GM19035 (cell line): ENCODE results near the gene TNPO1.

Source experiments
- ATAC-seq: cut with Tn5 transposase; IDR thresholded peaks from one replicate; pipeline ENCODE4 v1.9.1; 2021; ENCODE audit not compliant: unreplicated experiment

TNPO1 gene

DNA sequence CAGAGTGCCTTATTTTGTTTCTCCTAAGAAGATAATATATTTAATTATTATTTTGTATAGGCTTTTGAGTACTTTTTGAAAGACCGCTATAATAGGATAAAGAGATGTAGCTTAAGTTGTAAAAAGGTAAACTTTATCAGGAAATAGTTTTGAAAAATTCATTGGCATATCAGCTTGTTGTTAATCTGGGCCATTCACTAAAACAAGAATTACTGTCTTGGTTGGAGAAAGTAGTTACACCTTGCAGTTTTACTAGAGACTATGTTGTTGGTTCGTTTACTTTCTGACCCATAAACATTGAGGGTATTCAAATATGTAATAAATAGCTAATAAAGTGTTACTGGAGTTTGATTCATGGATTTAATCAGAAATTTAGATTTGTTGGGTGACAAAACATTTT, 33.7 kb downstream of the TNPO1 start:
- ATAC-seq: no peak

DNA sequence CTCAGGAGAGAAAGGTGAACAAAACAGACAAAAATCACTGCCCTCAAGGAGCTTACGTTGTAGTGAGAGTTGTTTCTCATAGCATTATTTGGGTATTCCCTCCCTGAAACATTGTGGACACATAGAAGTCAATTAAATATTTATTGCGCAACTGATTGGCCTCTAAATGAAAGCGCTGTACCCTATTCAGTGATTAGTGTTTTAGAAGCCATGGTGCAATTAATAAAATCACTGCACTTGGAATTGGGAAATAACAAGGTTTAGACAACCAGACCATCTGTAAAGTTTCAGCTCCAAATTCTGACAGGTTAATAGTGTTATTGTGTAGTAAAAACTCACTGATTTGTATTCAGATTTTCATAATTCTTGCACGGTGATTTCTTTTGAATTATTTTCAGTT, 35.9 kb downstream of the TNPO1 start:
- no peak for ATAC-seq

DNA sequence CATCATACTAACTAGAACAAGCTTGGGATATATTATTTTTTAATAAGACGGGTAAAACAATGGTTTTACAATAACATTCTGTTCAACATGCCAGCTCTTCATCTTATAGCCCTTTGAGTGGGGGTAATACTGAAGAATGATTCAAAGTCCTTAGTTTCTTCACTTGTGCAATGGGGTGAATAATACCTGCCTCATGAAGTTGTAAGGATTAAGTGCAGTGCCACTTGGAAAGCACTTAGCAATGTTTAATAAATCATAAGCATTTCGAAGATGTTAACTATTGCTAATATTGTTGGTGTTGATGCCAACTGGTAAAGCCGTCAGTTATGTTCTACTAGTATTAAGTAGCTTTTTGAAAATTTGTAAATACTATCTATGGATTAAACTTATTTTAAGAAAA, 38.0 kb downstream of the TNPO1 start:
- no peak for ATAC-seq

DNA sequence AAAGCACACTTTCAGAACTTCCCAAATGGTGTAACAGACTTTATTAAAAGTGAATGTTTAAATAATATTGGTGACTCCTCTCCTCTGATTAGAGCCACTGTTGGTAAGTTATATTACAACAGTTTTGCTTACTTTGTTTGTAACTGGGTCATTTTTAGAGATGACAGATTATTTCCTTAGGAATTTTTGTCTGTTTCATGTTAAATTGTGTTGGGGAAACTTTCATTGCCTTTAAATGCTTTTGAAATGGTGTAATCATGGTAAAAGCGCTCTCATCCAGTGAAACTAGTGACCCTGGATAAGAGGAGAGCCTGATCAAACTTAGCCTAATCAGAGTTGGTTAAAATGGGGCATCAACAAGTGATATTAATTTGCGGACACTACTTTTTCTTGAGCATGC, 39.4 kb downstream of the TNPO1 start:
- ATAC-seq: no peak

DNA sequence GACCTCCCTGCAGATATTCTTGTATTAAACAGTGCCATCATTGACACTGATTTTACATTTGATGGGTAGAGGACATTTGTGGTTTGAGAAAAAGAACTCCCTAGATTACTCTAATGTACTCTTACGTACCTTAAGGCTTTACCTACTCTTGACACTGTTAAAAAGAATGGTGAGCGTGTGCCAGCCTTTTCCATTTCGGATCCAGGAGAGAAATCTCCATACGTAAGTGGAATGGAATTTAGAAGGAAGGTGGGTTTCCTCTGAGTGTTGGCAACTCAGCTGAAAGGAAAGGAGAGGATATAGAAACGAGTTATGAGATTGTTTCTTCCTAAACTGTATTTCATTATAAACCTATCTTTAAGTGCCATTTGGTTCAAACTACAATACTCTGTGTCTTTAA, 40.9 kb downstream of the TNPO1 start:
- ATAC-seq: no peak

DNA sequence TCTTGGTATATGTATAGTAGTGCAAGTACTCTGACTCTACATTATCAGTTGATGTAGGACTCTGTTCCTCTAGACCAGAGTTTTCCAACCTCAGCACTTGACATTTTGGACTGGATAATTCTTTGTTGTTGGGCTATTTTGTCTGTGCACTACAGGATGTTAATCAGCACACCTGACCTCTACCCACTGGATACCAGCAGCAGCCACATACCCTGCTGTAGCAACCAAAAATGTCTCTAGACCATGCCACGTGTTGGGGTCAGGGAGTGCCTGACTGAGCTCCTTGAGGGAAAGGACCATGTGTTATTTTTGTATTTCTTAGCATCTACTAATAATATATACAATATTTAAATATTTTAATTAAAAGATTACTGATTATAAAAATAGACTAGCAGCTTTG, 42.7 kb downstream of the TNPO1 start:
- no peak for ATAC-seq

DNA sequence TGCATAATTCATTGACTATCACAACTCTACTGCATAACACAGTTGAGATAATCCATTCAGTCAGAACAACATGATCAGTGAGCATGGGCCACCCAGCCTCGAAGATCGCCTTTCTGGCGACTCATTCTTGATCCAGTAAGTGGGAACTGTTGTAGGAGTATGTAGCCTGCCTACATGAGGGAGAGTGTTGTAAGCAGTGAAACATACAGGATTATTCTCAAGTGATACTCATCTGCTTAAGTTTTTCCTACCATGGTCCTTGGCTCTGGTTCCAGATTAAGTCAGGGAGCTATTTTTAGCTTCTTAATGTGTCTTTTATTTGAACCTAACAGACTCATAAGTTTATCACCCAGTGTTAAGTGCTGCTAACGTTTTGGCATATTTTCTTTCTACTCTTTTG, 44.0 kb downstream of the TNPO1 start:
- ATAC-seq: no peak

DNA sequence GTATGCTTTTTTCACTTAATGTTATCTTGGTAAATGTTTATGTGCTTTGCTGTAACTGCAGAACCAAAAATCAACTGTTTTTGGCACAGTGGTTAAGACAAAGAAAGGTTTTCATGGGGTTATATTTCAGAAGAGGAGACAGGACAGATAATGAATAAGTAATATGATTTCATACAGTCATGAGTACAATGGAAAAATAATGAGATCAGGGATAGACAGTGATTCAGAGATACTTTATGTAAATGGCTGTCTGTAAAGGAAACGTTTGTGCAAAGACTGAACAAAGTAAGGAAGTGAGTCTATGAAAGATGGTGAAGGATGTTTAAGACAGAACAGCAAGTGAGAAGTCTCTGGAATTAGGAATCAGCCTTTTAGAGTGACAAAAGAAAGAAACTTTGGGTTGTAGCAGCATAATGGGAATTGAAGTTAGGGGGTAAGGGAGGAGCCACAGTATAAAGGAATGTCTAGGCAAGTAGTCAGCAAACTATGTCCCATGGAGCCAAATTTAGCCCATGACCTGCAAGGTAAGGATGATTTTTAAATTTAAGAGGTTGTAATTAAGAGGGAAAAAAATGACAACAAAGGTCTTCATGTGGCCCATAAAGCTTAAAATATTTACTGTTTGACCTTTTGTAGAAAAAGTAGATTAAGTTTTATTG, 55.0 kb downstream of the TNPO1 start:
- ATAC-seq: no peak

DNA sequence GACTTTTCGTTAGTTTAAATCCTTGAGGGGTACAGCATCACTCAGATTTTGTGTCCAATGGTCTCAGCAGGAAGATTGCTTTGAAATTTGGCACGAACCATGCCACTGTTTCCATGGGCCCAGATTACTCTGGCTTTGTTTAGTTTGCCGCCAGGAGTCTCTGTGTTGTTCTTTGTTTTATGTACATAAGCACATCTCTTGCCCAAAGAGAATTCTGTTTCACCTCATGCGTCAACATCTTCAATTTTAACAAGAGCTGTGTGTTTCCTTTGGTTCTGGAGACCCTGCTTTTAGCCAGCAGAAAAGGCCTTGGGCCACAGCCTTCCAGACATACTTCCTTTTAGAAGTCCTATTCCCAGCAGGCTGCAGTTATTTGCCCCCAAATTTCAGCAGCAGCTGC, 62.4 kb downstream of the TNPO1 start:
- ATAC-seq: no peak

DNA sequence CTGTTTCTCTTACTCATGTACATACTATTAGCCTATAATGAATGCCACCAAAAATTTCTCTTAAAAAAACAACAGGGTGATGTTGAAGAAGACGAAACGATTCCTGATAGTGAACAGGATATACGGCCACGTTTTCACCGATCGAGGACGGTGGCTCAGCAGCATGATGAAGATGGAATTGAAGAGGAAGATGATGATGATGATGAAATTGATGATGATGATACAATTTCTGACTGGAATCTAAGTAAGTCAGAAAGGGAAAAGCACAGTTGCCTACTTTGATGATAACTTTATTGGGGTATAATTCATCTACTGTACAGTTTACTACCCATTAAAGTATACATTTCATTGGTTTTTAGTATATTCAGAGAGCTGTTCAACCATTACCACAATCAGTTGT, 66.5 kb downstream of the TNPO1 start:
- no peak for ATAC-seq

DNA sequence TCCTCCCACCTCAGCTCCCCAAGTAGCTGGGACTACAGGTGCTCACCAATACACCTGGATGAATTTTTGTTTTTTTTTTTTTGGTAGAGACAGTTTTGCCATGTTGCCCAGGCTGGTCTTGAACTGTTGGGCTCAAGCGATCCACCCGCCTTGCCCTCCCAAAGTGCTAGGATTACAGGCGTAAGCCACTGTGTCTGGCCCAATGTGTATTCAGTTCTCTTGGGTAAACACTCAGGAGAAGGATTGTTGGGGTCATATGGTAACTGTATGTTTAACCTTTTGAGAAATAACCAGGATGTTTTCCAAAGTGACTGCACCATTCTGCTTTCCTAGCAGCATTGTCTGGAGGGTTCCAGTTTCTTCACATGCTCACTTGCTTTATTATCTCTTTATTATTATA, 67.4 kb downstream of the TNPO1 start:
- ATAC-seq: no peak

DNA sequence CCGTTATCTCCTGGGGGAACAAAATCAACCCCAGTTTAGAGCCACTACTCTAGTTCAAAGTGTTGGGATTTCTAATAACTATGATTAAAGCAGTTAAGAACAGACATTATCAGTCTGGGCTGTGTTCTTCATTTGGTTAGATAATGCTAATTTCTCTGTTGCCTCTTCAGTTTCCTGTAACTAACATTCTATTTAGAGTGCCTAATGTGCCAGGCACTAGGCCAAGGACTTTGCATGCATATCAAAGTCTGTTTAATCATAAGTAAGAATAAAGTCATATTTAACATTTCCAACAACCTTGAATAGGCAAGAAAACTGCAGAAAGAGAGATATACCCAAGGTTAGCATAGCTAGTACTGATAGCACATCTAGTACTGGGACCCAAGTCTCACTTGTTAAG, 68.4 kb downstream of the TNPO1 start:
- no peak for ATAC-seq

DNA sequence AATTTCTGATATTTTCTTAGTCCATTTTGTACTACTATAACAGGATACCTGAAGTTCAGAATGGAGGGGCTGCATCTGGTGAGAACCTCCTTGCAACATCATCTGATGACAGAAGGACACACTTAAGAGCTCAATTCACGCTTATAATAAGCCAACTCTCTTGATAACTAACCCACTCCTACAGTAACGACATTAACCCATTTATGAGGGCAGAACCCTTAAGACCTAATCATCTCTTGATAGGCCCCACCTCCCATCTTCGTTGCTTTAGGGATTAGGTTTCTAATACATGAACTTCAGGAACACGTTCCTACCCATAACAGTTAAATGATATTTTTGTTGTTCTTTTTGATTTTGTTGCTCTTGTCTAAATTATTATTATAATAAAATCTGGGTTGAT, 69.4 kb downstream of the TNPO1 start:
- no peak for ATAC-seq

DNA sequence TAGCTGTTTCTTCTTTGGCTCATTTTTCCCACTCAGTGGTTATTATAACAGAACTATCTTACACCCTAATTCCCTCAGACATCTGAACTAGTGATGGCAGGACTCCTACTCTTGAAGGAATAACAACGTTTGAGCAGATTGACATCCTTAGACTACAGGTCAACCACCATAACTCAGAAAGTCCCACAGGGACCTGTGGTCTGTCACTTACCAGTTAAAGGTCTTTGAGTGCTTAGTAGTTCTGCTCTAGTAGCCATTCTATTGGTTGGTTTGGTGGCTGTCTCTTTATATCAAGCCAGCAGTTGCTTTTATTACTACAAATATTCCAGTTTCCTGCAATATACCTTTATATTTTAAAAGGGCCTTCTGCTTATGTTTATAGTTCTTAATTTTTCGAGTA, 72.1 kb downstream of the TNPO1 start:
- ATAC-seq: no peak

DNA sequence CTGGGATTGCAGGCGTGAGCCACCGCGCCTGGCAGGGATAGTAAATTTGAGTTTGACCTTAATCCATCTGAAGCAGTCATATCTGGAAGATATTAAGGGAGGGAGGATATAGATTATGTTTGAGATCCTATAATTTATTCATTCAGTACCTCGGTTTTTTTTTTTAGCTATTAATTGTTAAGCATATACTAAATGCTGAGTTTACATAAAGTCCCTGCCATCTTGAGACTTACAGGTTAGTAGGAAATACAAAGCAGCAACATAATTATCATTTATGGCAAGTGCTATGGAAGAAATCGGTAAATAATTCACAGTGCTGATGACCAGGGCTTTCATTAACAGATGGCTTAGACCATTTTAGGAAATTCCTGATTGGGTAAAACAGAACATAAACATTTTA, 72.9 kb downstream of the TNPO1 start:
- ATAC-seq: no peak

DNA sequence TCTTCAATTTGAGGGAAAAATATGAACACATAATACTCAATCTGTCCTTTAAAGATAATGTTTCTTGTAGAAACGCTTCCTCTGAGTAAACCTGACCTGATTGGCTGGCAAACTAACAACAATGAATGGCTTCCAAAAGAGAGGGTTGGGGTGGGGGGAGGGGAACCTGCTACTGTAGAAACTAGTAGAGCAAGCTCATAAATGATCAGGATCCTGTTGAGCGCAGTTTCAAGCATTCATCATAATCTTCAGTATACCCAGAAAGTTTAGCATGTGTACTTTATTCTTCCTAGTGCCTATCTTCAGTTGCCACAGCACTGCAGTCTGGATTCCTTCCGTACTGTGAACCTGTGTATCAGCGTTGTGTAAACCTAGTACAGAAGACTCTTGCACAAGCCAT, 76.4 kb downstream of the TNPO1 start:
- ATAC-seq: no peak

DNA sequence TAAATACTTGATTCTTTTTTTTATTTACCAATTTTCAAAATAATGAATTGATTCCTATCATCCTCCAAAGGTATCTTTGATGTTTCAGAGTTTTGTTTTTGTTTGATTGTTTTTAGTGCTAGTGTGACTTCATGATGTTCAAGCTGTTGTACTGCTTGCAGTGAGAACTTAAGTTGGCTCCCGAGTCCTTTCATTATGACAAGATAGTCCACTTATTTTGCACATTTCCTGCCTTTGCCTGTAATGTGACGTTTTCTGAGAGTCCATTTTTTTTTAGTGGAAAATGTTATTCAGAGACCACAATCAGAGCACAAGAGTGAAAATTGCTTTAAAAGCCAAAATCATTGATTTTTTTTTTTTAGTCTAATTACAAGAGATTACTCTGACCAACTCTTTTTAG, 79.3 kb downstream of the TNPO1 start:
- ATAC-seq: no peak

DNA sequence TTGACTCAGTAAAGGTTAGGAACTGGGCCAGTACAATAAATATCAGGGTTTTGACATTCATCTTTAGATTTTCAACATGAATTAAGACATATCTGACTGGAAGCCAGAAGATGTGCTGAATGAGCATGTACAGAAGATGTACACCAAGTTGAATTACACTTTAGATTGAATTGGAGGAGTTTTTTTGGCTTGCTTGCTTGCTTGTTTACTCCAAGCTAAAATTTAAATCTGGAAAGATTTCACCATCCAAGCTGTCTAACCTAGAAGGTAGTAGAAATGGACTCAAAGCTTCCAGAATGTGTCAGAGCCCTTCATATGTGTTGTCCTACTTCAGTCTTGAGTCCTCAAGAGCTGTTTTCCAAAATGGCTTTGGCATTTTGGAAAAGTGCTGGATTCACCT, 90.3 kb downstream of the TNPO1 start:
- no peak for ATAC-seq

DNA sequence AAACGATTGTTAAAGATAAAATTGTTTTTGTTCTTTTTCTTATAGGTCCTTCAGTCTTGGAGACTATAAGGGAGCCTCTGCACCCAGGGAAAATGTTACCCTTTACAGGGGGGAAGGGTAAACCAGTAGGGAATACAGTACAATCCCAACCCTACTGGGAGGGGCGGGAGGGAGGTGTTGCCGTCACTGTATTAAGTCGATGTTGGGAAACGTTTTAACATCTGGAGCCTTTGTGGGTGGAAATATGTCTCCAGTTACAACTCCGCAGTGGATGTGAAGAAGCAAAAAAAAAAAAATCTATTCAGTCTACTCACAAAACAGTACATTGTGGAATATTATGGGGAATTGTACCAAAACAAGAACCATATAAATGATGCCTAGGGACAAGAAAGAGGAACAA, 92.2 kb downstream of the TNPO1 start:
- ATAC-seq: no peak

DNA sequence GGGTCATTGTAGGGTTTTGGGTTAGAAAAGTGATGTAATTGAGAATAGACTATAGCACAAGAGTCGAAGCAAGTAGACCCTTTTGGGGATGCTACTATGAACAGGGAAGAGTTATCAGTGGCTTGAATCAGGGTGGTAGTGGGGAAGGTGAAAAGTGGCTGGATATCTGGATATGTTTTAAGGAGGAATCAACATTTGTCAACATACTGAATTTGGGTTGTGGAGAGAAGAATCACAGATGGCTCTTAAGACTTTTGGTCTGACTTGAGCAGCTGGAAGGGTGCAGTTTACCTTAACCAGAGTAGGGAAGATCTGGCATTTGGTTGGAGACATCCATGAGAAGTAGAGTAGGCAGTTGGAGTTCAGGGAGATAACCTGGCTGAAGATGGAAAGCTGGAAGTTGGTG, 100.9 kb downstream of the TNPO1 start:
- ATAC-seq: no peak

DNA sequence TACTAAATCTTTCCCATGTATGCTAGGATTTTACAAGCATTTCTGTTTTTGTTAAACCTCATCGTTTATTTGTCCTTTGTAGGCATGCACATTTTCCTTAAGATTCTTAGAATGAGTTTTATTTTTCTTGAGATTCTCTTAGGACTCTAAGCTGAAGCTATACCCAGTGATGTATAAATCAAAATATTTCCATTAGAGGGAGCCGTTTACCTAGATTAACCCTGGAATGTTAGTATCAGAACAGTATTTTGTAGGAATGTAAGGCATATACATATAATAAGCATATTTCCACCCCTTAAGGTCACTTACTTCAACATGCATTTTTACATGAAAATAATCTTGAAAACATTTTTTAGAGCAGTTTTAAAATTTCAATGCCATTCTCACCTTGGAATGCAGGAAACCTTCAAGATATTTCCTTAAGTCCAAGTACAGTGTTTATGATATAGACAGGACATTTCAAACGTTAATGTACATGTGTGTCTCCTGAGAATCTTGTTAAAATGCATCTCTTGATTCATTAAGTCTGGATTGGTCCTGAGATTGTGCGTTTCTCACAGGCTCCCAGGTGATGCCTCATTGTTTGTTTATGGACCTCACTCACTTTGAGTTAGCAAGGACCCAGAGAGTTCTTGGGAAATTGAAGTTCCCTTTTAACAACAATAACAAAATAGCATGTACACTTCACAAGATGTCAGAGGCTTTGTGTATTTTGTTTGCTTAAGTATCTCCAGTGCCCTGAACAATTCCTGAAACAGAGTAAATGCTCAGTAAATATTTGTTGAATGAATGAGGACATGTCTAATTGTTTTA, 104.4 kb downstream of the TNPO1 start:
- no peak for ATAC-seq

DNA sequence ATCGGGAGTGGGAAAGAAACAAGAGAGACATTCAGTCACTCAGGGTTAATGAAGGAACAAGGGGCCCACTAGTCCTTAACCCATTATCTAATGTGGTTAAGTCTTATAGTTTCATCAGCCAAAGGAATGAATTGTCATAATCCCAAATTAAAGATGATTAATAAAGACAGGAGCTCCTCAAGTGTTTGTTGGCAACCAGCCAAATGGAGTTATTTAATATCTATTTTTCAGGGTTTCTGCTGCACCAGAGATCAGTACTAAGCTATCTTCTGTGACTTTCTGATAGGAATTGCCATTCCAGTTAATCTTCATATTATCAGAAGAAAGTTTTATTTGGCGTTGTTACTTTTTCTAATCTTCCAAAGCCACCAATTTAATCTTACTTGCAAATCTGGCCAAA, 105.4 kb downstream of the TNPO1 start:
- no peak for ATAC-seq

DNA sequence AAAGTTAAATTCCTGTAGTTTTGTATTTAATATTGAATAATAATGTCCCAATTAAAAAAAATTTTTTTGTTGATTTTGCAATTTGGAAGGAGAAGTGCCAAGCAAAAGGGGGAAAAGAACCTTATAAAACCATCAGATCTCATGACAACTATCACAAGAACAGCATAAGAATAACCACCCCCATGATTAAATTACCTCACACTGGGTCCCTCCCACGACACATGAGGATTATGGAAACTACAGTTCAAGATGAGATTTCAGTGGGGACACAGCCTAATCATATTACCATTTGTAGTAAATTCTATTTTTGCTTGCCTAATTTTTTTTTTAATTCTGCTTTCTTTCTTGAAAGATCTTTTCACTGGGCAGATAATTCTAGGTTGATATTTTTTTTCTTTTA, 106.0 kb downstream of the TNPO1 start:
- no peak for ATAC-seq
